ENCODE measurements around the gene NCAPH2.

- TF ChIP-seq CTCF (IDR thresholded peaks at IDR 0.05) (no peak), EP300 (IDR thresholded peaks at IDR 0.05; ENCODE audit: low read depth) (no peak), POLR2A (IDR thresholded peaks at IDR 0.05) (no peak)
These were observed 22.5 kb upstream of the NCAPH2 start for GRCh38 chr22:50485221-50486131.
